Panc1 (cell line): Measurements from ENCODE around the gene HLA-F. TPM values are rescaled to one million over a fixed set of nuclear protein-coding genes. Genes with fewer than 3 reads are reported as not detected.

Experiments
- ATAC-seq: fragments of 200-7000 bp; cut with Tn5 transposase; 2 replicates; pipeline ENCODE4 v1.9.1; 2020; ENCODE audit warnings: mild to moderate bottlenecking, moderate library complexity
- BruUV-seq: library from RNA; stranded (reverse); fragments of 400-500 nt; replicated peaks from 2 replicates; lab custom pipeline; 2021; lab: Mats Ljungman, UMichigan
- CTCF ChIA-PET: fragments of 300-600 bp; sonication (Branson Sonifier 250); formaldehyde crosslinking; loops from one replicate; lab custom pipeline; 2022; ENCODE audit warnings: antibody characterized with exemption; lab: Charles Lee
- POLR2A ChIA-PET: fragments of 300-600 bp; sonication (Branson Sonifier 250); formaldehyde crosslinking; loops from one replicate; lab custom pipeline; 2022; ENCODE audit warnings: antibody characterized with exemption; lab: Charles Lee
- DNase-seq: peaks from one replicate; pipeline ENCODE4 v3.0.0-alpha.2; 2010; ENCODE audit warnings: low read depth, low spot score
- H3K27ac ChIP-seq: 2 replicates; pipeline ENCODE4 v1.5.1; 2011; ENCODE audit warnings: mild to moderate bottlenecking, low read length, inconsistent platforms
- H3K27me3 ChIP-seq: fragments of 200-500 bp; sonication (Bioruptor generic); 2 replicates; pipeline ENCODE4 v1.6.0; 2014; ENCODE audit warnings: low read length, inconsistent platforms; ENCODE audit not compliant: control insufficient read depth, insufficient read depth
- H3K36me3 ChIP-seq: fragments of 200-500 bp; sonication (Bioruptor generic); 2 replicates; pipeline ENCODE4 v1.5.1; 2014; ENCODE audit warnings: inconsistent platforms, mild to moderate bottlenecking, low read length, moderate library complexity; ENCODE audit not compliant: control insufficient read depth, insufficient read depth
- H3K4me1 ChIP-seq: 2 replicates; pipeline ENCODE4 v1.5.1; 2011; ENCODE audit warnings: inconsistent platforms, mild to moderate bottlenecking, low read length, moderate library complexity; ENCODE audit not compliant: control insufficient read depth, insufficient read depth
- H3K4me3 ChIP-seq, 2 experiments: 2 replicates each; pipeline ENCODE4 v1.5.1; 2011 to 2012; ENCODE audit warnings: low read depth in 2 of 2, low read length in 2 of 2, mild to moderate bottlenecking in 2 of 2, inconsistent platforms in 1 of 2, moderate library complexity in 1 of 2
- H3K9me3 ChIP-seq: fragments of 200-500 bp; sonication (Bioruptor generic); 2 replicates; pipeline ENCODE4 v1.5.1; 2014; ENCODE audit warnings: low read depth, mild to moderate bottlenecking, inconsistent platforms, low read length, moderate library complexity; ENCODE audit not compliant: control insufficient read depth, insufficient read depth
- CTCF ChIP-seq: fragments of 450-650 bp; IDR thresholded peaks from 2 replicates; pipeline ENCODE4 v1.5.1; 2017; ENCODE audit warnings: mild to moderate bottlenecking
- POLR2AphosphoS5 ChIP-seq: IDR thresholded peaks from 2 replicates; pipeline ENCODE4 v1.6.1; 2012; ENCODE audit warnings: mild to moderate bottlenecking, low read depth, low read length, moderate library complexity
- REST ChIP-seq, 2 experiments: IDR thresholded peaks; 2 replicates each; pipeline ENCODE4 v1.6.1; 2011 to 2012; ENCODE audit warnings: low read depth in 2 of 2, control low read depth in 1 of 2, low read length in 1 of 2, mild to moderate bottlenecking in 1 of 2, moderate library complexity in 1 of 2; ENCODE audit not compliant: insufficient read depth in 1 of 2
- SIN3A ChIP-seq: IDR thresholded peaks from 2 replicates; pipeline ENCODE4 v1.6.1; 2012; ENCODE audit warnings: low read depth, mild to moderate bottlenecking, low read length, moderate library complexity, borderline replicate concordance; ENCODE audit not compliant: insufficient read depth
- TCF7L2 ChIP-seq: IDR thresholded peaks from 2 replicates; pipeline ENCODE4 v1.6.1; 2011; ENCODE audit warnings: mild to moderate bottlenecking, low read depth, low read length, inconsistent platforms
- in situ Hi-C: cut with HindIII; loops from 2 replicates; pipeline ENCODE4 v1.10.0; 2016; ENCODE audit warnings: low sequenced_read_pairs, low pct_unique_long_range_greater_than_20kb
- intact Hi-C: fragments of 100-400 bp; cut with micrococcal nuclease; formaldehyde crosslinking; loops from one replicate; pipeline ENCODE4 v1.10.0; 2022; ENCODE audit not compliant: unreplicated experiment
- total RNA-seq: library from RNA; stranded (reverse); gene quantifications from one replicate; pipeline ENCODE4 v1.2.1, GENCODE V29; 2021; ENCODE audit not compliant: unreplicated experiment

HLA-F gene
- total RNA-seq, 1 experiment from 2014 or later = 7.5 TPM

GRCh38 chr6:29681811-29682210, 41.4 kb upstream of the HLA-F start:
- BruUV-seq = no TSS peak
- ChIA-PET CTCF (interaction anchor here (0.6 kb wide), 1 partner anchor 12 kb away, joined by 4 read pairs; no protein-coding TSS in a partner anchor), POLR2A (no interaction called here)
- ATAC-seq (no peak), DNase-seq (no peak)
- no peaks in the 10 kb centered on the region for H3K4me1 ChIP-seq
- intact Hi-C loops = no loop called here
- no peak overlapping the region for H3K4me3 ChIP-seq
- no peak for TF ChIP-seq TCF7L2
- no peak for TF ChIP-seq REST (IDR thresholded peaks at IDR 0.05; ENCODE audit: insufficient read depth in 1 of 2, low read depth in 2 of 2, low read length in 1 of 2)
- TF ChIP-seq CTCF = no peak
- TF ChIP-seq SIN3A = no peak
- TF ChIP-seq POLR2AphosphoS5 = no peak
- peaks cover 2% of the 10 kb centered on the region; the same call in 1 of the 2 replicates for H3K27me3 ChIP-seq
- no peaks in the 10 kb centered on the region for H3K36me3 ChIP-seq
- no peaks in the 10 kb centered on the region for H3K9me3 ChIP-seq
- H3K27ac ChIP-seq = no peak overlapping the region
- in situ Hi-C loops = no loop called here

GRCh38 chr6:29685718-29686326, 37.4 kb upstream of the HLA-F start:
- Histone ChIP-seq H3K4me3 (peak overlapping the region in 1 of 2 experiments; percentile 15; a peak in 1 of 4 replicates), H3K9me3 (no peaks in the 10 kb centered on the region), H3K27ac (no peak overlapping the region), H3K4me1 (no peaks in the 10 kb centered on the region), H3K27me3 (peaks cover 2% of the 10 kb centered on the region; the same call in 1 of the 2 replicates), H3K36me3 (no peaks in the 10 kb centered on the region)
- intact Hi-C loops (no loop called here), in situ Hi-C loops (no loop called here)
- POLR2A ChIA-PET = no interaction called here
- no peak for DNase-seq
- ATAC-seq = no peak; the same call in 1 of the 2 replicates
- no TSS peak for BruUV-seq
- TF ChIP-seq TCF7L2 (no peak), REST (IDR thresholded peaks at IDR 0.05; ENCODE audit: insufficient read depth in 1 of 2, low read depth in 2 of 2, low read length in 1 of 2) (no peak), SIN3A (no peak), POLR2AphosphoS5 (no peak), CTCF (no peak)
- CTCF ChIA-PET = no interaction called here
